ENCODE data around the gene COL5A1. TPM values are rescaled to one million over a fixed set of nuclear protein-coding genes. Genes with fewer than 3 reads are reported as not detected.

The COL5A1 gene
- total and polyA plus RNA-seq, 2 donors from 2014 or later: 2.4 to 23.8 TPM

DNA sequence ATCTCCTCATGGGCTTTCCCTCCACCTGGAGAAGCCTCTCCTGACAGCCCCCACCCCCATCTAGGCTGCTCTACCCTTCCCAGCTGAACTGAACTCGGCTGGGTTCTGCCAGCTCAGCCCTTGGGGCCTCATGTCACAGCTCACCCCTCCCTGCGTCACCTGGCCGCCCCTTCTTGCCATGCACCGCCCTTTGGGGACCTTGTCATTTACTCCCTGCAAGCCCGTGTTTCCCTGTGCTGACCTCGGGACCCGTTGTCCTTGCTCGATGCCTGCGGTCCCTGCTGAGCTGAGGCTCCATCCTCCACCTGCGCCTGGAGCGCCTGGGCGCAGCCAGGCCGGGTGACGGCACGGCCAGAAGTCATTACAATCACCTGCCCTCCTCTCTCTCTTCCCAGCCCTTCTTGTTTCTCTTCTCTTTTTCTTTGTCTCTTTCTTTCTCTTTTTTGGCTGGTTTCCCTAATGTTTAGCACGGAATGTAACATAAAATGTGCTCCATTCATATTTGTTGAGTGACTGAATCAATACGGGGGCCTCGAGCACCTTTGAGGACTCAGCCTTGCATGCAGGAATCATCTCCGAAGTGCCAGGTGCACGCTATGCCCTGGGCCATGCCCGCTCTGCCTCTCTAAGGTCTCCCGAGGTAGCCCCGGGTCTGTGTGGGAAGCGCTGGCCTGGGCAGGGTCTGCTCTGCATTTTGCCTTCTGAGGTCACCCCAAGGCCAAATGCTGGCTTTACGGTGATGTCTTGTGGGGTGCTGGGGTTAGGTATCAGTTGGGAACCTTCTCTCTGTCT lies 48.1 kb upstream of the COL5A1 start:
- intact Hi-C loops (cut with DNase I): no loop called here
- Histone ChIP-seq H3K9me3 (ENCODE audit: control insufficient read depth in 2 of 3, insufficient read depth in 1 of 3, low read length in 3 of 3) (peaks cover 0 to 1% (median 0%) of the 10 kb centered on the region in 3 donors), H3K36me3 (ENCODE audit: control insufficient read depth in 2 of 3, insufficient read depth in 3 of 3, low read length in 3 of 3) (no peaks in the 10 kb centered on the region), H3K27ac (ENCODE audit: low read depth in 2 of 2, low read length in 2 of 2) (no peak overlapping the region), H3K4me3 (ENCODE audit: low read length in 3 of 3) (no peak overlapping the region), H3K4me1 (ENCODE audit: control insufficient read depth in 2 of 3, insufficient read depth in 2 of 3, low read depth in 1 of 3, low read length in 3 of 3) (no peaks in the 10 kb centered on the region), H3K9ac (ENCODE audit: low read length in 3 of 3) (no peak overlapping the region), H3K27me3 (ENCODE audit: control insufficient read depth, insufficient read depth, low read length) (no peaks in the 10 kb centered on the region)
- TF ChIP-seq, protein P1, sequence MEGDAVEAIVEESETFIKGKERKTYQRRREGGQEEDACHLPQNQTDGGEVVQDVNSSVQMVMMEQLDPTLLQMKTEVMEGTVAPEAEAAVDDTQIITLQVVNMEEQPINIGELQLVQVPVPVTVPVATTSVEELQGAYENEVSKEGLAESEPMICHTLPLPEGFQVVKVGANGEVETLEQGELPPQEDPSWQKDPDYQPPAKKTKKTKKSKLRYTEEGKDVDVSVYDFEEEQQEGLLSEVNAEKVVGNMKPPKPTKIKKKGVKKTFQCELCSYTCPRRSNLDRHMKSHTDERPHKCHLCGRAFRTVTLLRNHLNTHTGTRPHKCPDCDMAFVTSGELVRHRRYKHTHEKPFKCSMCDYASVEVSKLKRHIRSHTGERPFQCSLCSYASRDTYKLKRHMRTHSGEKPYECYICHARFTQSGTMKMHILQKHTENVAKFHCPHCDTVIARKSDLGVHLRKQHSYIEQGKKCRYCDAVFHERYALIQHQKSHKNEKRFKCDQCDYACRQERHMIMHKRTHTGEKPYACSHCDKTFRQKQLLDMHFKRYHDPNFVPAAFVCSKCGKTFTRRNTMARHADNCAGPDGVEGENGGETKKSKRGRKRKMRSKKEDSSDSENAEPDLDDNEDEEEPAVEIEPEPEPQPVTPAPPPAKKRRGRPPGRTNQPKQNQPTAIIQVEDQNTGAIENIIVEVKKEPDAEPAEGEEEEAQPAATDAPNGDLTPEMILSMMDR (IDR thresholded peaks at IDR 0.05; ENCODE audit: borderline replicate concordance, extremely low read depth, insufficient read depth): no peak
- no peak for DNase-seq
- no peak for FAIRE-seq

DNA sequence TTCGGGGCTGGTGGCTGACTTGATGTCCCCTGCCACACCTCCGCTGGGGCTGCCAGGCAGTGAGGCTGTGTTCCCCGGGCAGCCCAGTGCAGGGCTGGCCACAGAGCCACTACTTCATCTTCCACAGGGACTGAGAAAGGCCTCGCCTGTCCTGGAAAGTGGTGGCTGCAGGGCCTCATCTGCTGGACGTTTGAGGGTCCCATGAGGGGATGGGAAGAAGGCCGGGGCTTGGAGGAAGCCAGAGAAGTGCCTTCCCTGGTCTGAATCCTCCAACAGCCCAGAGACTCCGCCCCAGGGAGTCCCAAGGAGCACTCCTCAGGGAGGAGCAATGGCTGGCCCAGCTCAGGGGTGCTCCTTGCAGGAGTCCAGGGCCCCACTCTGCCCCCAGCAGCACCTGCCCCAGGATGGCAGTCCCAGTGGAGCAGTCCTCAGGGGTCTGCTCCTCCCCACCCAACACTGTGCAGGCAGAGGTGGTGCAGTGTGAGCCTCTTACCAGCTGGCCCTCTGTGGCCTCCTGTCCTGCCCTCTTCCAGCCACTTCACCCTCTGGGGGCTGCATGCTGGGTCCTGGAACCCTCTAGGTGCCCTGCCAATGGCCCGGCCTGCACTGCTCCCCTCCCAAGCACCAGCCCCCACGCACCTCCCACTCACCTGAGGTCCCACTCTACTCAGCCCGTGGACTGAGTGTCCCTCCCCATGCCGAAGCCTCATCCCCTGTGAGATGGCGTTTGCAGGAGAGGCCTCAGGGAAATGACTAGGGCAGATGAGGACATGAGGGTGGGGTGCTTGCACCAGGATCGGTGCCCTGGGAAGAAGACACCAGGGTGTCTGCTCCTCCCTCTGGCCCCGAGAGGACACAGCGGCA lies 47.3 kb upstream of the COL5A1 start:
- H3K4me3 ChIP-seq (ENCODE audit: low read length in 3 of 3): no peak overlapping the region
- DNase-seq: no peak

DNA sequence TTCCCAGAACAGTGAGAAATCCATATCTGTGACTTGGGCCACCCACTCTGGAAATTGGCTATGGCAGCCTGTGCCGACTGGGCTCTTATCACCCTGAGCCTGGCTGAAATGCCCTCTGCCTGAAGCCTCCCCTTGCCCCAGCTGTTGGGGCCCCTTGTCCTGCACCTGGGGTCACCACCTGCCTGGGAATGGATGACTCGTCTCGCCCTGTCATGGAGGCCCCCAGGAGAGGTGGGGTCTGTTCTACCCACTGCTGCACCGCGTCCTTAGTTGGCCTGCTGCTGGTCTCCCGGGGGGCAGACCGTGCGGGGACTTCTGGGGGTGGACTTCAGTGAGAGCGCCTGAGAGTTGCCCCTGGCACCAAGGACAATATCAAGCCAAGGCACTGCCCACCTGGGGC lies 46.6 kb upstream of the COL5A1 start:
- H3K27me3 ChIP-seq (ENCODE audit: control insufficient read depth, insufficient read depth, low read length): no peaks in the 10 kb centered on the region
- DNase-seq (peak in 1 of 5 donors; percentile 50), FAIRE-seq (no peak)
- H3K4me3 ChIP-seq (ENCODE audit: low read length in 3 of 3): no peak overlapping the region
- no peaks in the 10 kb centered on the region for H3K4me1 ChIP-seq (ENCODE audit: control insufficient read depth in 2 of 3, insufficient read depth in 2 of 3, low read depth in 1 of 3, low read length in 3 of 3)
- TF ChIP-seq, protein P1 (IDR thresholded peaks at IDR 0.05; ENCODE audit: borderline replicate concordance, extremely low read depth, insufficient read depth): no peak
- intact Hi-C loops (cut with DNase I): no loop called here
- no peak overlapping the region for H3K9ac ChIP-seq (ENCODE audit: low read length in 3 of 3)
- H3K9me3 ChIP-seq (ENCODE audit: control insufficient read depth in 2 of 3, insufficient read depth in 1 of 3, low read length in 3 of 3): peaks cover 0 to 1% (median 0%) of the 10 kb centered on the region in 3 donors
- no peaks in the 10 kb centered on the region for H3K36me3 ChIP-seq (ENCODE audit: control insufficient read depth in 2 of 3, insufficient read depth in 3 of 3, low read length in 3 of 3)
- no peak overlapping the region for H3K27ac ChIP-seq (ENCODE audit: low read depth in 2 of 2, low read length in 2 of 2)

More for the DNA sequence above, 47.3 kb upstream of the COL5A1 start:
- Histone ChIP-seq H3K4me1 (ENCODE audit: control insufficient read depth in 2 of 3, insufficient read depth in 2 of 3, low read depth in 1 of 3, low read length in 3 of 3) (no peaks in the 10 kb centered on the region), H3K9me3 (ENCODE audit: control insufficient read depth in 2 of 3, insufficient read depth in 1 of 3, low read length in 3 of 3) (peaks cover 0 to 1% (median 0%) of the 10 kb centered on the region in 3 donors), H3K36me3 (ENCODE audit: control insufficient read depth in 2 of 3, insufficient read depth in 3 of 3, low read length in 3 of 3) (no peaks in the 10 kb centered on the region), H3K9ac (ENCODE audit: low read length in 3 of 3) (no peak overlapping the region), H3K27ac (ENCODE audit: low read depth in 2 of 2, low read length in 2 of 2) (no peak overlapping the region), H3K27me3 (ENCODE audit: control insufficient read depth, insufficient read depth, low read length) (no peaks in the 10 kb centered on the region)
- TF ChIP-seq, protein P1 (IDR thresholded peaks at IDR 0.05; ENCODE audit: borderline replicate concordance, extremely low read depth, insufficient read depth): no peak
- FAIRE-seq: no peak
- intact Hi-C loops (cut with DNase I): no loop called here
